ENCODE data around the gene KCNJ6. TPM values are rescaled to one million over a fixed set of nuclear protein-coding genes. Genes with fewer than 3 reads are reported as not detected.

The KCNJ6 gene
- total RNA-seq, 1 experiment from 2014 or later: 1.2 TPM

DNA sequence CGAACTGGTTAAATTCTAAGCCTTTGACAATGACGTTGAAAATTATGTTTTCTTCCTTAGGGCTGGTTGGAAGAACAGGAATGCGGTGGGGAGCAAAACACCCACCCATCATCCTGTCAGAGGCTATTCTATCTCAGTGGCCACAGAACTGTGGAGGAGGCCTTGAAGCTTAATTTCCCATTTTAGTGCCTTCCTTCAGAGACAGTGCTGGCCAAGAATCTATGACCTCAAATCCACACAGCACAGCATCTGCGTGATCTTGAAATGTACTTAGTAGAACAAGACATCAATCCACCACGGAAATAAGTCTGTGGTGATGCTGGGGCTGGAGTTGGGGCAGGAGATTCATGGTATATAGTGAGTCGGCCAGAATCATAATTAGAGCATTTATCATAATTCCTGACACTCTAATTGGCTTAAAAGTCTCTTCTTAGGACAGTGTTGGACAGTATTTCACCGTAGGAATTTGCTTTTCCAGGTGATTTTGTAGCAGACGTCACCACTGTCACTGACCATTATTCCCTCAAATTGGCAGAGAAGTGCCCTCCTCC, 113.1 kb downstream of the KCNJ6 start:
- TF ChIP-seq, protein P1, sequence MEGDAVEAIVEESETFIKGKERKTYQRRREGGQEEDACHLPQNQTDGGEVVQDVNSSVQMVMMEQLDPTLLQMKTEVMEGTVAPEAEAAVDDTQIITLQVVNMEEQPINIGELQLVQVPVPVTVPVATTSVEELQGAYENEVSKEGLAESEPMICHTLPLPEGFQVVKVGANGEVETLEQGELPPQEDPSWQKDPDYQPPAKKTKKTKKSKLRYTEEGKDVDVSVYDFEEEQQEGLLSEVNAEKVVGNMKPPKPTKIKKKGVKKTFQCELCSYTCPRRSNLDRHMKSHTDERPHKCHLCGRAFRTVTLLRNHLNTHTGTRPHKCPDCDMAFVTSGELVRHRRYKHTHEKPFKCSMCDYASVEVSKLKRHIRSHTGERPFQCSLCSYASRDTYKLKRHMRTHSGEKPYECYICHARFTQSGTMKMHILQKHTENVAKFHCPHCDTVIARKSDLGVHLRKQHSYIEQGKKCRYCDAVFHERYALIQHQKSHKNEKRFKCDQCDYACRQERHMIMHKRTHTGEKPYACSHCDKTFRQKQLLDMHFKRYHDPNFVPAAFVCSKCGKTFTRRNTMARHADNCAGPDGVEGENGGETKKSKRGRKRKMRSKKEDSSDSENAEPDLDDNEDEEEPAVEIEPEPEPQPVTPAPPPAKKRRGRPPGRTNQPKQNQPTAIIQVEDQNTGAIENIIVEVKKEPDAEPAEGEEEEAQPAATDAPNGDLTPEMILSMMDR (conservative IDR thresholded peaks at IDR 0.05): no peak
- Histone ChIP-seq H3K4me1 (ENCODE audit: insufficient read depth, low read length) (no peaks in the 10 kb centered on the region), H3K4me2 (ENCODE audit: insufficient read depth, insufficient read length, low read length) (no peak overlapping the region), H3K18ac (ENCODE audit: insufficient read length, low read depth, low read length) (no peak overlapping the region), H3K56ac (ENCODE audit: insufficient read length, low read depth, low read length) (no peak overlapping the region), H4K8ac (replicated peaks; ENCODE audit: insufficient read length, low read depth, low read length) (no peak overlapping the region), H4K20me1 (ENCODE audit: control insufficient read depth, insufficient read depth, insufficient read length) (no peaks in the 10 kb centered on the region), H2AFZ (ENCODE audit: low read length) (no peak overlapping the region), H3K23me2 (ENCODE audit: insufficient read length, low read depth, low read length, poor library complexity, severe bottlenecking) (no peaks in the 10 kb centered on the region), H3K27me3 (ENCODE audit: insufficient read depth, low read length) (no peaks in the 10 kb centered on the region), H3K79me2 (ENCODE audit: insufficient read depth, low read length) (no peaks in the 10 kb centered on the region), H4K91ac (ENCODE audit: insufficient read length, low read depth, low read length) (no peak overlapping the region), H3K79me1 (ENCODE audit: insufficient read depth, low read depth, low read length, poor library complexity, severe bottlenecking) (no peaks in the 10 kb centered on the region), H3K14ac (ENCODE audit: insufficient read depth, low read length) (no peak overlapping the region), H3K27ac (ENCODE audit: insufficient read length, low read depth, low read length) (no peak overlapping the region), H2BK5ac (ENCODE audit: insufficient read length, low read length) (no peak overlapping the region), H3K4ac (ENCODE audit: low read depth, low read length) (no peak overlapping the region), H3K23ac (ENCODE audit: insufficient read length, low read depth, low read length) (no peak overlapping the region), H2BK20ac (ENCODE audit: low read depth, low read length, poor library complexity, severe bottlenecking) (no peak overlapping the region), H2AK5ac (ENCODE audit: insufficient read length, low read length) (no peak overlapping the region), H2BK12ac (ENCODE audit: insufficient read length, low read depth, low read length) (no peak overlapping the region), H3K9me3 (ENCODE audit: control insufficient read depth, low read depth, low read length) (no peaks in the 10 kb centered on the region), H3K9ac (ENCODE audit: extremely low read depth, insufficient read length, low read length) (no peak overlapping the region), H2BK120ac (ENCODE audit: low read depth, low read length, poor library complexity, severe bottlenecking) (no peak overlapping the region), H2BK15ac (ENCODE audit: low read depth, low read length) (no peak overlapping the region), H3T11ph (ENCODE audit: low read length) (no peak overlapping the region), H4K5ac (ENCODE audit: insufficient read length, low read depth, low read length) (no peak overlapping the region)
- Mint-ChIP-seq H3K4me3 (no peak overlapping the region), H3K36me3 (ENCODE audit: insufficient read depth in 1 of 3, low read depth in 3 of 3) (peaks cover 0 to 4% (median 0%) of the 10 kb centered on the region in 3 experiments; a peak in 2 of 7 replicates), H3K9me3 (0 out of 5 replicates have a peak, but pooled peaks cover 0 to 3% of the 10 kb centered on the region in 2 experiments), H3K27me3 (ENCODE audit: low read depth) (peaks cover 1% of the 10 kb centered on the region), H3K27ac (0 out of 7 replicates have a peak overlapping the region, but pooled peaks of 1 of the 3 experiments have one; percentile 41), H3K4me1 (peaks cover 4% of the 10 kb centered on the region in 2 experiments)
- WGBS (ENCODE audit: extremely low coverage, insufficient read length, low lambda C conversion rate): no CpG with 5 or more reads among the region's 8 CpGs
- DNase-seq: no peak

Data from H9 (cell line).